ENCODE results near the gene WDR54.
A peak's percentile ranks its signal among the peaks of the same experiment; 100 is the strongest.

Gene WDR54

DNA sequence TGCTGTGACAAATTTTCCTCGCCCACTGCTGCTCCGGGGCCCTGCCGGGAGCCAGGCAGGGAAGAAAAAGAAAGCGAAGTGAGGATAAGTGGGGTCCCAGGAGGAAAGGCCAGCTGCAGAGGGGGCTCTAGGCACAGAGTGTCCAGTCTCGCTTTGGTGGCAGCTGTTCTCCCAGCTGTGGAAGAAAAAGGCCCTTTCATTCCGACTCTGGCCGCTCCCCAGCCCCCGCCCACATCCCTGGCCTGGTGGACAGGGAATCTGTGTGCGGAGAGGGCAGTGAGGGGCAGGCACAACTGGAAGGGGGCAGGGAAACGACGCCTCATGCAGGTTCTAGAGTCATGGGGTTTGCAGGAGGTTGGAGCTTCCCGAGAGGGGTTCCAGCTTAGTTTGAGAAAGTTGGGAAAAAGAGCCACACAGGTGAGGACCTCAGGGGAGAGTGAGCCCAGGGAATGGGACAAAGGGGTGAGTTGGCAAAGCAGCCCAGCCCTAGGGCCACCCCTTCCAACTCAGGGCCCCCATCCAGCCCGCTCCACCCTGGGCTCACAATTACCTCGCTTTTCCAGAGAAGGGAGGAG, 18.4 kb downstream of the WDR54 start:
- TF ChIP-seq ZFX (IDR thresholded peaks at IDR 0.05), result no peak
- TF ChIP-seq, protein P1, sequence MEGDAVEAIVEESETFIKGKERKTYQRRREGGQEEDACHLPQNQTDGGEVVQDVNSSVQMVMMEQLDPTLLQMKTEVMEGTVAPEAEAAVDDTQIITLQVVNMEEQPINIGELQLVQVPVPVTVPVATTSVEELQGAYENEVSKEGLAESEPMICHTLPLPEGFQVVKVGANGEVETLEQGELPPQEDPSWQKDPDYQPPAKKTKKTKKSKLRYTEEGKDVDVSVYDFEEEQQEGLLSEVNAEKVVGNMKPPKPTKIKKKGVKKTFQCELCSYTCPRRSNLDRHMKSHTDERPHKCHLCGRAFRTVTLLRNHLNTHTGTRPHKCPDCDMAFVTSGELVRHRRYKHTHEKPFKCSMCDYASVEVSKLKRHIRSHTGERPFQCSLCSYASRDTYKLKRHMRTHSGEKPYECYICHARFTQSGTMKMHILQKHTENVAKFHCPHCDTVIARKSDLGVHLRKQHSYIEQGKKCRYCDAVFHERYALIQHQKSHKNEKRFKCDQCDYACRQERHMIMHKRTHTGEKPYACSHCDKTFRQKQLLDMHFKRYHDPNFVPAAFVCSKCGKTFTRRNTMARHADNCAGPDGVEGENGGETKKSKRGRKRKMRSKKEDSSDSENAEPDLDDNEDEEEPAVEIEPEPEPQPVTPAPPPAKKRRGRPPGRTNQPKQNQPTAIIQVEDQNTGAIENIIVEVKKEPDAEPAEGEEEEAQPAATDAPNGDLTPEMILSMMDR (conservative IDR thresholded peaks at IDR 0.05), result no peak
- H3K27ac ChIP-seq, result peak overlapping the region; percentile 87

DNA sequence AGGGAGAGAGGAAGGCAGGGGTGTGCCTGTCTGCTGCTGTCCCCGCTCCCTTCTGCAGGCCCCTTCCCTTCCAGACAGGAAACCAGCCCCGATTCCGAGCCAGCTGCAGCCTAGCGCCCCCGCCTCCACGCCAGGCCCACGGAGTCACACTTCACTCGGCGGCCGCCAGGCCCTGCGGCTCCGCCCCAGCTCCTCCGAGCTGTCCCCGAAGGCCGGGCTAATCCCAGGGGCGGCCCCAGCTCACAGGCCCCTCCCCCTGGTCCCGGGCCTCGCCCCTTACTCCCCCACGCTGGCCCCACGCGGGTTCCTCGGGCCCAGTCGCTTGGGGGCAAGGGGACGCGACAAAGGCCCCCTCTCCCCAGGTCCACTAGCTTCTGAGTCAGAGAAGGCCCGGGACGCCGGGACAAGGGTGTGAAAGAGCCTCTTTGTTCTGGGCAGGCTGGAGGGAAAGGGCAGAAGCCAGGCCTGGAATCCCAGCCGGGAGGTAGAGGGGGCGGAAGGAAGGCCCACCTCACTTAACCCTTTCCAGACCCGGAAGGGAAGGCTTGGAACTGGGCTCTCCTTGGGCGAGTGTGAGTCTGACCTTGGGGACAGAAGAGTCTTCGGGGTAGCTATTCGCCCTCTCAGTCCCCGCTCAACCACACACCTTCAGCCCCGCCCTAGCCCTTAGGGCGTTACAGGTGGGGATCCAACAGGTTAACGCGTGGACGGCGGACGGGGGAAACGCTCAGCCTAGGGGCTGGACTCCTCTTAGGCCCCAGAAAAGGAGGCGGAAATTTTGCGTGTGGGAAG, 19.0 kb downstream of the WDR54 start:
- H3K27ac ChIP-seq, result peak overlapping the region; percentile 87
- TF ChIP-seq, protein P1 (conservative IDR thresholded peaks at IDR 0.05), result no peak; the same call in 1 of the 2 replicates
- TF ChIP-seq ZFX (IDR thresholded peaks at IDR 0.05), result no peak; the same call in 1 of the 2 replicates

DNA sequence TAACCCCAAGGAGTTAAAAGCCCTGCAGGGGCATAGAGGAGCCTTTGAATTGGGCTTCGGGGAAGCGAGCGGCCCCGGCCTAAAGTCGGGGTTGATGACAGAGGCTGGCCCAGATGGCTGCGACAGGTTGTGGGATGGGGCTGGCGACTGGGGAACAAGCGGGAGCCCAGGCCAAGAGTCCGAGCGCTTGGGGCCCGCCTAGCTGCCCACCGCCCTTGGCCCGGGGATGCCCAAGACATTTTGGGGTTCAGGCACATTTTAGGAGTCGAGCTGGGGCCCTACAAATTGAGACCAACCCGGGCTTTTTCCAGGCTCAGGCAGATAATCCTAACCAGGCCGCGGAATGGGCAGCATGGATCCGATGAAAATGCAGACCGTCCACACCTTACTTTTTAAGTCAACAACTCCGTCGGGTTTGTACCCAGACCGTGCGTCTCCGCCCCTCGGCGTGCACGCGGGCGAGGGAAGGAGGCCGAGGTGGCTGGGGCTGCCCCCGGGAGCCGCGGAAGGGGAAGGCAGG, 19.7 kb downstream of the WDR54 start:
- peak overlapping the region; percentile 87 for H3K27ac ChIP-seq

DNA sequence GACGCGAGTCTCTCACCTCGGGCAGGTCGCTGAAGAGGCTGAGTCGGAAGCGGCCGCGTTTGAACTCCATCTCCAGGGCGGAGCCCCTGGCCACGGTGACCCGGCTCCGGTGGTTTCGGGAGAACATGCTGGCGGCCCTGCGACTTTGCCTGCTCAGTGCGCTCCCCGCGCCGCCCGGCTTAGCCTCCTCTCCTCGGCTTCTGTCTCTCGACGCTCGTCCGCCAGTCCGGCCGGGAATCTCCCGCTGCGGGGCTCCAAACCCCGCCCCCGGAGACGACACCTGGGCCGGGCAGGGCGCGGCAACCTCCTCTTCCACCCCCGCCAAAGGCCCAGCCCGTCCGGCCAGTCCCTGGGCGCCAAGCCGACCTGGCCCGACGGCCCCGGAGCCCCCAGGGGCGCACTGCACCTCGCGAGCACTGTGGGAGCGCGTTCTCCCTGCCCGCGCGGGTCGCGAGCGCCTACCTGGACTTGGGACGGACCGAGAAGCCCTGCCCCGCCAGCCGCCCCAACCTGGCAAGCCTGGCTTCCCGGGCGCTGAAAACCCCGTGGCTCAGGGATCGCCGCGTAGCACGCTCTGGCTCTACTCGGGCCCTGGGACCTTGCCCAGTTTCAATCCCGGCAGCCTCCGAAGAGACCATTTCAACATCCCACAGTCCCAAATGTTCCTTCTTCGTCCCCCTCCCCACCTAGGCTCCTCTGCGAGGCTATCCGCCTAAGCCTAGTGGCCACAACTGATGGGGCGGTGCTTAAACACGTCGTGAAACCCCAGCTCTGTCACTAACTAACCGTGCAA, 20.4 kb downstream of the WDR54 start, which contains the start of gene RTKN:
RTKN (minus strand) TSS at position 248 of the 793 bp plus-strand sequence; CDS start at position 127, 121 bp downstream.
- peak; percentile 26; the same call in 1 of the 2 replicates for TF ChIP-seq ZFX (IDR thresholded peaks at IDR 0.05)
- TF ChIP-seq, protein P1 (conservative IDR thresholded peaks at IDR 0.05), result no peak; the same call in 1 of the 2 replicates
- peak within 1 kb of the TSS; percentile 87 for H3K27ac ChIP-seq

More for the DNA sequence above, 19.7 kb downstream of the WDR54 start:
- TF ChIP-seq ZFX (IDR thresholded peaks at IDR 0.05), result no peak
- TF ChIP-seq, protein P1 (conservative IDR thresholded peaks at IDR 0.05), result no peak

DNA sequence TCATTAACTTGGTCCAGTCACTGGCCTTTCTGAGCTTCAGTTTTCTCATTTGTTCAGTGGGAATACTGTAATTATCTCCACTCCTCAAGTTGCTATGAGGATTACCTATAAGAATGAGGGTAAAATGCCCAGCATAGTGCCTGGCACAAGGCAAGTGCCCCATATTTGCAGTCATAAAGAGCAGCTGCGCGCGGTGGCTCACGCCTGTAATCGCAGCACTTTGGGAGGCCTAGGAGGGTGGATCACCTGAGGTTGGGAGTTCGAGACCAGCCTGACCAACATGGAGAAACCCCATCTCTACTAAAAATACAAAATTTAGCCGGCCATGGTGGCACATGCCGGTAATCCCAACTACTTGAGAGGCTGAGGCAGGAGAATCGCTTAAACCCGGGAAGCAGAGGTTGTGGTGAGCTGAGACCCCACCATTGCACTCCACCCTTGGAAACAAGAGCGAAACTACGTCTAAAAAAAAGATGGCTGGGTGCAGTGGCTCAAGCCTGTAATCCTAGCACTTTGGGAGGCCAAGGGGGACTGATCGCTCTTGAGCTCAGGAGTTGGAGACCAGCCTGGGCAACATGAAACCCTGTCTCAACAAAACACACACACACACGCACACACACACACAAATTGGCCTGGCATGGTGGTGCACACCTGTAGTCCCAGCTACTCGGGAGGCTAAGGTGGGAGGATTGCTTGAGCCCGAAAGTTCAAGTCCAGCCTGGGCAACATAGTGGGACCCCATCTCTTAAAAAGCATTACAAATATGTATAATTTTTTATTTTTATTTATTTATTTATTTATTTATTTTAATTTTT, 21.2 kb downstream of the WDR54 start:
- H3K27ac ChIP-seq, result peak overlapping the region; percentile 87

DNA sequence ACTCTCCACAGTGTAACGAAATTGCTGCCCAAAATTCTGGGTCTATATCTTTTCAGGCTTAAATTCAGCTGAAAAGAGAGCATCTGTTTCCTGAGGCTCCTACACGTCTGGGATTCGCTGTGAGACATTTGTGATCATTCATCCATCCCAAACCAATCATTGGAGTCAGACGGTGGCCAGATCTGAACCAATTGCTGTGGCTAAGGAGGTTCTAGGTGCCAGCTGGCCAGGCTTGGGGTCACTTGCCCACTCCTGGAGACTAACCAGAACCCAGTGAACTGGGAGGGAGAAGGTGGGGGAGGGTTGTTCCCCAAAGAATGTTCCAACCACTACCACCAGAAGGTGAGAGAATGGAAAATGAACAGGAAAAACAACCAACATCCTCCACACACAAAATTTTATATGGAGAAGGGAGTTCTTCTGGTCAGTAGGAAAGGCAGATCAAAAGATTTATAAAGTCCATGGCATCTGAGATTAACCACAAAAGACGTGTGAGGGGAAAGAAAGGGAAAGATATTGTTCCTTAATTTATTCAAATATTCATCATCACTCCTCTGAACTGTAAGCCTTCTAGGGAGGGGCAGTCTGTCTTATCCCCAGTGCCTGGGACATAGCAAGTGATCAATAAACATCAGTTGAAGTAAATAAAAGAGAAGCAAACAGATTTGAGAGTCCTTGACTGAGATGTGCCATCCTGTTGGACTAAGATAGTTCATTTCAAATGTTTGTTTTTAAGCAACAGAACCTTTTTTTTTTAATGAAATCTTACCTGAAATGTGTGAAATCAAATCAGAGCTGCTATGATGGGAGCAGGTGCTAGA, 23.2 kb downstream of the WDR54 start:
- H3K27ac ChIP-seq, result no peak overlapping the region
- TF ChIP-seq, protein P1 (conservative IDR thresholded peaks at IDR 0.05), result no peak
- TF ChIP-seq ZFX (IDR thresholded peaks at IDR 0.05), result no peak

Data from C4-2B (cell line).